Spleen (tissue), 7 donors: Measurements from ENCODE around the gene CAMTA1.

Experiments
- CTCF ChIP-seq, 11 experiments: fragments of 200-600 bp in 7 of 11; fragments of 450-650 bp in 4 of 11; sonication (generic) in 4 of 11; IDR thresholded peaks in 8 of 11; conservative IDR thresholded peaks in 3 of 11; 1 replicate in 7 of 11; 2 replicates in 4 of 11; pipeline versions ENCODE4 v1.4.0 to v1.8.0; 2016 to 2021; ENCODE audit warnings: antibody characterized with exemption in 11 of 11, inconsistent platforms in 4 of 11, mild to moderate bottlenecking in 1 of 11
- POLR2A ChIP-seq, 3 donors: fragments of 450-650 bp; IDR thresholded peaks; one replicate each; pipeline ENCODE4 v1.5.1; 2017; ENCODE audit warnings: antibody characterized with exemption in 3 of 3, mild to moderate bottlenecking in 1 of 3
- POLR2AphosphoS5 ChIP-seq, 3 donors: sonication (generic); formaldehyde crosslinking; IDR thresholded peaks; one replicate each; pipeline ENCODE4 v1.5.1; 2017; ENCODE audit warnings: antibody characterized with exemption in 3 of 3
- donor health status: DM: no; HTN: no; CAD: no; lungs with moderate emphysema.
- donor health status: DM: no; HTN: no; CAD: no.
- donor health status: DM: no; HTN: no; CAD: no.

GRCh38 chr1:7540816-7541215 lies 755.6 kb downstream of the CAMTA1 start:
- TF ChIP-seq POLR2A (IDR thresholded peaks at IDR 0.05) (no peak), CTCF (IDR thresholded peaks at IDR 0.05 in 8 of 11, conservative IDR thresholded peaks at IDR 0.05 in 3 of 11) (no peak), POLR2AphosphoS5 (IDR thresholded peaks at IDR 0.05) (no peak)
